GM21447 (cell line): Measurements from ENCODE around the gene GALP.
"Not testable (repeated sequence)": the region's sequence is repeated elsewhere in the genome, so short reads cannot be mapped to it uniquely, and the experiment has no call there.

Experiments used
- ATAC-seq: cut with Tn5 transposase; IDR thresholded peaks from one replicate; pipeline ENCODE4 v1.9.1; 2021; ENCODE audit not compliant: unreplicated experiment

GALP gene

DNA sequence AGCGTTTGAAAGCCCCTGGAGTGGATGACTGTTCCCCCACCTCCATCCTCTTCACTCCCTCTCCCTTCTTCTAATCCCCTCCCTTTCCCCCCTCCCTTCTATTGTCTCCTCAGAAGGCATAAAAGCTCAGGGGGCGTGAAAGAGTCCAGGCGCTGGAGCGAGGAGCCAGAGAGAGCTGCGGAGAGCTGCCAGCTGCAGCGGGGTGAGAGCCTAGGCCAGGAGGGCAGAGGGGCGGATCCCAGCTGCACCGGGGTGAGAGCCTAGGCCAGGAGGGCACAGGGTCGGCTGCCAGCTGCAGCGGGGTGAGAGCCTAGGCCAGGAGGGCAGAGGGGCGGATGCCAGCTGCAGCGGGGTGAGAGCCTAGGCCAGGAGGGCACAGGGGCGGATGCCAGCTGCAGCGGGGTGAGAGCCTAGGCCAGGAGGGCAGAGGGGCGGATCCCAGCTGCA is at the start of gene GALP:
TSS of gene GALP (plus strand) at position 148 of the 447 bp plus-strand sequence. CDS start 1,101 bp downstream, outside the sequence.
- not testable (repeated sequence) for ATAC-seq

DNA sequence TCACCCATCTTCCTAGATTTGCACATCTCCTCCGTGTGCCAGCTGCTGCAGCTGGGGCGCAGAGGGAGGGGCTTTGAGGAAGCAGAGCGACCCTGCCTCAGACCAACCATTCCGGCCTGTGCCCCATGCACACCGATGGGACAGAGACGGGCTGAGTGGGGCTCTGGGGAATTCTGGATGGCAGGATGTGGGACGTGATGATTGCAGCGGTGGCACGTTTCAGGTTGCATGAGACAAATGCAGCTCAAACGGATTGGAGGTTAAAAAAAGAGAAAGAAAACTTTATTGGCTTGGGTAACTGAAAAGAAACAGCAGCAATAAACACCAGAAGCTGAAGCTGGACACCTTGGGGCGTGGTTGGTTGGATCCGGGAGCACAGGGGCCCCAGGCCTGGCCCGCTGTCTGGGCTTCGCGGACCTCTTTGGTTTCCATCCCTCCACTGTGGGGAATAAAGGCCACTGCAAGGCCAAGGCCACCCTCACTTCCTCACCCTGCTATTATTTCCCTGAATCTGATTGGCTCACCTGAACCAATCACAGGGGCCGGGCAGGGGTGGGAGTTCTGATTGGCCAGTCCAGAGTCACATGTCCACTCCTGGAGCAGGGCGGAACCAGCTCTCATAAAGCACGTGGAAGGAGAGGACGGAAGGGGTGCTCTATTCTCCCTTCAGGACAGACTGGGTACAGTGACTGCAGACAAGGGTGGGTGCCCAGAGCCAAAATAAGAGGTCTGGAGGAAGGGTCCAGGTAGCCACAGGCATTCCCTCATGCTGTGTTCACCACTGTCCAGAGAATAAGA is 48.6 kb upstream of the GALP start:
- no peak for ATAC-seq

DNA sequence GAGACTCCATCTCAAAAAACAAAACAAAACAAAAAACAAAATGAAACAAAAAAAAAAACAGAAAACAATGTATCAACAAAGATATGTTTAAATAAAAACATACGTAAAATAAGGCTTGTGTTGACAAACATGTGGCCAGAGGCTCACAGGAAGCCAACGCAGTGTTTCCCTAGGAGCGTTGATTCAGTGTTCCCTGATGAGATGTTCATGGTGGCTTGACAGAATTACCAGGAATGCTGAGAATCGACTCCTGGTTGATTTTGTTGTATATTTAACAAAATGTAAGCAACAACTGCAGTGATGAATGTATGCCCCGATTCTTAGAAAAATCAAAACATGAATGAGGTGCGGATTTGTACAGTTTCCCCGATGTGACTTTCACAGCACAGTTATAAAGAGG is 45.8 kb upstream of the GALP start:
- ATAC-seq: no peak

DNA sequence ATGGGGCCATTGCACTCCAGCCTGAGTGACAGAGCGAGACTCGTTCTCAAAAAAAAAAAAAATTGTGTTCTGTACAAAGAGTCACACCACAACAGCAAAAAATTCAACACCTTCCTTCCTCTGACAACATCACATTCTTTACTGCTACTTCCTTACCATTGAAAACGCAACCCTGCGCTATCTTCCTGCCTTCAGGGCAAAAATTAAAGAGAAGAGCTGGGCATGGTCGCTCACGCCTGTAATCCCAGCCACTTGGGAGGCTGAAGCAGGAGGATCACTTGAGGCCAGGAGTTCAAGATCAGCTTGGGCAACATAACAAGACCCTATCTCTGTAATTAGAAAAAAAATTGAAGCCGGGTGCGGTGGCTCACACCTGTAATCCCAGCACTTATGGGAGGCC is 44.2 kb upstream of the GALP start:
- no peak for ATAC-seq

DNA sequence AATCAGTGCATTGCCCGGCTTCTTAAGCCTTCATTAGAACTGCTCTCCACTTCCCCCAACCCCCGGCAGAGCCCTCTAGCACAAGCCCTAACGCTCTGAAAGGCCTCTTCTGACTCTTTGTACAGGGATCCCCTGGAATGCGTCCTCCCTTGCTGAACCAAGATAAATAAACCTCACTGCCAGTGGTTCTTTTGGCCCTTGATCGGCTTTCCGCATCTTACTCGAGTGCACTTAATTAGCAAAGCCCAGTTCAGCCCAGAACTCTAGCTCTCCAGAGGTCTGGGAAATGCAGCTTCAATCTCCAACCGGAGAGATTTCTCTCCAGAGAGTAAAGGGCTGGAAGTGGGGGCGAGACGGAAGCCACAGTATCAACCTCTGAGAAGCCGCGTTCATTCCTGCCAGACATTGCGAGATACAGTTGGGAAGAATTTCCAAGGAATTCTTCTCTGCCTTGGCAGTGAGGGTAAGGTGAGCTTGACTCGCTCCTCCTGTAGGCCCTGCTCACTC is 43.4 kb upstream of the GALP start:
- no peak for ATAC-seq

DNA sequence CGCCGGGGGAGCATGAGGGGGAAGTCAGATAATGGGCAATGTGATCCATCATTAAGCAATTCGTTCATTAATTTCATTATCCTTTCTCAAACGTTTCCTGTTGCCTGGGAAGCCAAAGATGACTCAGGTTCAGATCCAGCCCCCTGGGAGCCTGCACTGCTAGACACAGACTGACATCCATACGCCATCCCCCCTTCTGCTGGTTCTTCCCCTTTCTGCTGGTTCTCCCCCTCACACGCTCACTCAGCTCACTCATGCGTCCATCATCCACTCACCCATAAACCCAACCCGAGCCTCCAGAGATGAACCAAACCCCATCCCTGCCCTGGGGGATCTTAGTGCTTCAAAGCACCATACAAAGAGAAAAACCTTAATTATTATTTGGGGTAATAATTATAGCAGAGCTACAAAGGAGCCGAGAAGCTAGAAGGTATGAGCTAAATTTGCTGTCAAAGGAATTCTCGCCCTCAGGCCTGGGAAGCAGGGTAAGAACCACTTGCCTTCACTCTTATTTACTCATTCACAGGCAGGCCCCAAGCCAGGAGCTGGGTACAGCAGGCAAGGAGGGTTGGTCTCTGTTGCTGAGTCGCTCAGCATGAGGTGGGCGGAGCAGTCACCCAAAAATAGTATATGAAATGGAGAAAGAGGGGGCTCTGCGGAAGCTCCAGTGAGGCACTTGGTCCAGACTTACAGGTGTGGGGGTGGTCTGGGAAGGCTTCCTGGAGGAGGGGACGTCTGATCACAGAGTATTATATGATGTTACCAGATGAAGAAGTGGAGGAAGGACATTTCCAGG is 41.8 kb upstream of the GALP start:
- no peak for ATAC-seq

DNA sequence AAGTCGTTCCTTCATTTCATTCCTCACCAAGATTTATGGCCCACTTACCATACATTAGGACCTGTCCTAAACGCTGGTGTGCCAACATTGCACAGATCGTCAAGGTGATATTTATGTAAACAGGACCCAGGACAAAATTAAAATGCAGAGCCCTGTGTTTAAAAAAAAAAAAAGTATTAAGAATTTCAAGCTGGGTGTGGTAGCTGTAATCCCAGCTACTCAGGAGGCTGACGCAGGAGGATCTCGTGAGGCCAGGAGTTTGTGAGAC is 41.2 kb upstream of the GALP start:
- ATAC-seq: no peak

DNA sequence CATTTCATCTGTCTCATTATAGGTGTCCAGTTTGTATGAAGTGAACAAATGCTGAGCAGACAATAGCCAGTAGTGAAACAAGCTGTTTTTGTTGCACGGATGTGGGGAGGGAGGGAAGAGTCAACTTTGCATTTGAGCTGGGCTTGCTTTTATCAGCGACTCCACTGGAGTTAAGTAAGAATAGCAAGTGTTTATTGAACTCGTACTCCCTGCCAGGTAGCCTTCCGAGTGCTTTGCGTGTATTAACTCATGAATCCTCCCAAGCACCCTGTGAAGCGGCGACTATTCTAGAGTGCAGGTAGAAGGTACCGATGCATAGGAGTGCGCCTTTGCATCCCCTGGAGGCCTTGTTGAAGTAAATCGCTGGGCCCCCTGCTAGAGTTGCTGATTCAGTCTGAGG is 39.4 kb upstream of the GALP start:
- ATAC-seq: no peak

DNA sequence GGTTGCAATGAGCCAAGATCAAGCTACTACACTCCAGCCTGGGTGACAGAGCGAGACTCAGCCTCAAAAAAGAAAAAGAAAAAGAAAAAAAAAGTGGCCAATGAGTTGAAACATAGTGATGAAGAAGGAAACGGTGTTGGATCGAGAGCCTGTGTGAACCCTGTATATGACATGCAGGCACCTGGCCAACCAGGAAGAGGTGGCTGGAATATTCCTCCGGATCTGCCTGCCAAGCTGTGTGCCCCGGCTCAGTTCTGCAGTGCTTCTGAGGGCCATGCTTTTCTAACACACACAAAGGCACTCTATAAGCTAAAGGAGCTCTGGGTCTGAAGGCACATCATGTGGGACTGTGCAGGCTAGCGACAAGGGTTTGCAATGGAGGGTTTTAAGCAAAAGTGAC is 38.4 kb upstream of the GALP start:
- no peak for ATAC-seq

DNA sequence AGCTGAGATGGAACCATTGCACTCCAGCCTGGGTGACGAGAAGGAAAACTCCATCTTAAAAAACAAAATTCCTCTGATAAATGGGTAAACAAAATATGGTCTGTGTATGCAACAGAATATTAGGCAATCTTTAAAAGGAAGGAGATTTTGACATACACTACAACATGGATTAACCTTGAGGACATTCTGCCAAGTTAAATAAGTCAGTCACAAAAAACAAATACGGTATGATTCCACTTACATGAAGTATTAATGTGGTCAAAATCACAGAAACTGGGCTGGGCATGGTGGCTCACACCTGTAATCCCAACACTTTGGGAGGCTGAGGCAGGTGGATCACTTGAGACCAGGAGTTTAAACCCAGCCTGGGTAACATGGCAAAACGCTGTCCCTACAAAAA is 37.7 kb upstream of the GALP start:
- no peak for ATAC-seq

DNA sequence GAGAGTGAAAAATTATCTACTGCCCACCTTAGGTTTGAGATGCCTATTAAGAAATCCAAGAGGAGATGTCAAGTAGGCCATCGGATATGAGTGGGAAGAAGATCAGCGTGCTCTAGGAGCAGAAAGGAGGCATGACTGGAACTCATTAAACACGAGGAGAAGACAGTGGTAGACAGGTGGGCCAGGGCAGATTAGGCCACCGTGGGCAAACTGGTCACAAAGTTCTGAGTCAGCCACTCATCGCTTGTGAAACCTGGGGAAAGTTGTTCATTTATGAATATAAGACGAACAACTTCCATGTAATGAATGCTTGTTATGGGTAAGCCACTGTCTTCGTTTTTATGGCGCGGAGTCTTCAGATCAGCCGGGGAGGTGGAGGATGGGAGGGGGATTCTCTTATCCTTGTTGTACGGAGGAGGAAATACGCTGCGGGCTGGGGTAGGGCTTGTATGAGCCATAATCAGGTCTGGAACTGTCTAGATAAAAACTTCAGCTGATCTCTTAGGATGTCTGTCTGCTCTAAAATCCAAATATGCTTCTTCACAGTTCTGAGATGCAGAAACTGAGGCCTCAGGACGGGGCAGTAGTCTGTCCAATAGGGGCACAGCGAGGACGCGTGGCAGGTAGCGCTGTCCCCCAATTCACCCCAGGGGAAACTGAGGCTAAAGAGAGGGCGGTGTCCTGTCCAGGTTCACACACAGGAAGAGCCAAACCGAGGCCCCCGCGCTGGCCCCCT is 35.8 kb upstream of the GALP start:
- ATAC-seq: peak; percentile 1

DNA sequence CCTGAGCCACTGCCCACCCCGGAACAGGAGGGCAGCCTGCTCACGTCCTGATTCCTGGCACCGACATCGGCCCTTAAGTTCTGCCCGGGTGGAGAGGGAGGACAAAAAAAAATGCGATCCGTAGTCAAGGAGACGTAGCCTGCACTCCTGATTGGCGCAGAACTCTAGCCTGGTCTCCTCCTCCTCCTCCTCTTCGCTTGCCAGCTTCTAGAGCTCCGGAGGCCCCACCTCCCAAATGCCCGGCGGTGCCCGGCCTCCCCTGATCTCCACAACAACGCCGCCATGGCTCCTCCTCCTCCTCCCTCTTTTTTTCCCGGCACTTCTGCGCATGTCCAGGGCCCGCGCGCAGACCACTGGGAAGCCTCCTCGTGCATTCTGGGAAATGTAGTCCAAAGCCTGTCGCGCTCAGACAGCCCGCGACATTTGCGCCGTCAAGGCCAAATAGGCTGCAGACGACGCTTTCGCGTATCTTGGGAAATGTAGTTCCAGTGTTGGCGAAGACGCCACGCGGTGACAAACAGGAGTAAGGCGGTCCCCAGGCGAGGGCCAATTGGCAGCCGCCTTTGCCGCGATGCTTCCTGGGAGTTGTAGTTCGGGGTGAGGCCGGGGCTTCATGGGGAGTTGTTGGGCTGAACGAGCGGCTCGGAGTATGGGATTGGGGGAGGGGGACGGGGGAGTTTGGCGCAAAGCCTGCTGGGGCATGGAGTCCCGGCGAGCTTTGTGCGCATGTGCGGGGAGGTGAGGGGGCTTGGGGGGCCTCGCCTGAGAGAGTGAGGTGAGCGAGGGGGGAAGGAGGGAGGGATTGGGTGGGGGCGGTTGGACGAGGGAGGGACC is 35.0 kb upstream of the GALP start, which contains the start of gene ZNF444:
TSS of gene ZNF444 (plus strand) at position 705 of the 834 bp plus-strand sequence. CDS start 5,625 bp downstream, outside the sequence.
- ATAC-seq: peak; percentile 87

DNA sequence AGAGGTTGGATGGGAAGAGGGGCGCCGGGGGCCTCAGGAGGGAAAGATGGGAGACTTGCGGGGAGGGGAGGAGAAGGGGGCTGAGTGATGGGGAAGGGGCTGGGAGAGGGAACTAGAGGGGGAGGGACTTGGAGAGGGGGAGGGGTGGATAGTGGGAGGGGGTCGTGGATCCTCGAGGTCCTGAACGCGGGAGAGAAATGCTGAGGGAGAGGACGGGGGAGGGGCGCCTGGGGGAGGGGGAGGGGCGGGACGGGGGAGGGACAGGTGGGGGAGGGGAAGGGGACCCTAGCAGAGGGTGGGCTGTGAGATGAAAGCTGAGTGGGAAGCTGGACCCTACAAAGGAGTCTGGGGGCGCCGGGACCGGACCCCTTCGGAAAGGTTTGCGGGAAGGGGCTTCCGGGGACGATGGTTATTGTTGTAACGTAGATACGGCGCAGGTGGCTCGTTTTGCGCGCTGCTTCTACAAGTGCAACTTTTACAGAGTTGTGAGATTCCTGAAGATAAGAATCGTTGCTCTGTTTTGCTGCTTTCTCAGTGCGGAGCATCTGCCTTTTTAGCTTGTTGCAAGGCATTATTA is 34.3 kb upstream of the GALP start:
- no peak for ATAC-seq

DNA sequence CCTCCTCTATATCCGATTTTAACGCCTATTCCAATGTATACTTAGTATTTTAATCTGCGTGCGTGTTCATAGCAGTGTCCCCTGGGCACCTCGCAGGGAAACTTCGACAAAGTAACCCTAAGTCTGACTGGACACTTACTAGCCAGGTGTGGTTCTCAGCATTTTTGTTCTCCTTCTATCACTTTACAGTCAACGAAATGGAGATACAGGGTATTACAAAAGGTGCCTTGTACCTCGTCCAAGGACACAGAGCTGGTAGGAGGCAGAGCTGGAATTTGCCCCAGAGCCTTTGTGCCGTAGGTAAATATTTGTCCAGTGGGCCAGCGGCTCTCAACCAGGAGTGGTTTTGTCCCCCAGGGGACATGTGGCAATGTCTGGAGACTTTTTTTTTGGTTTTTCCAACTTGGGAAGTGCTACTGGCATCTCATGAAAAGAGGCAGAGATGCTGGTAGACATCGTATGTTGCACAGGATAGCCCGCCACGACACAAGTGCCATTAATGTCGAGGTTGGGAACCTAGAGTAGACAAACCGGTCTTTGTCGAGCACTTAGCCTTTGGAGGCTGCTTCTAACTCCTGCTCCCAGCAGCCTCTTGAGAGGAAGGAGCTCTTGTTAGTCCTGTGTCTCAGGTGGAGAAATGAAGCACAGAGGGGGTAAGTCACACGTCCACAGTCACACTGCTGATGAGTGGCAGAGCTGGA is 33.6 kb upstream of the GALP start:
- ATAC-seq: no peak

DNA sequence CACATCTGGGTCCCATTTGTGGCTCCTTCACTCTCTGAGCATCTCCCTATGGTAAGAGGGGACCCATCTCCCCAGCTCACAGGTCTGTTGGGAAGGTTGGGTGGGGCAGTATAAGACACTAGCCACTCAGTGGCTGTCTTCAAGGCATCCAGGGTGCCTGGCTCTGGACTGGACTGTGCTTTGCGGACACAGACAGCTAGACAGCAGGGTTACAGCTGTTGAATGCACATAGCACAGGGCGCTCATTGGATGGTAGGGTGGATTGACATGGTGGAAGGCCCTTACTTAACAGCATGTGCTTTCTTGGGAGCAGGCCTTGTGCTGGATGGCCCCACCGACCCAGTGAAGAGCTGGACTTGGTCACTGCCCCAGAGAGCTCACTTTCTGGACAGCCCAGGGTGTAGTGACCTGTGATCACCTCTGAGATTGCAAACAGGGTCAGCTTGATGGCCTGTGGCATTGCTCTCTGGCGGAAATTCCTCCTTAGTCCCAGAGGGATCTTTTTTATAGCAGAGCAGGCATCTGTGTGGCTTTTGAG is 32.8 kb upstream of the GALP start:
- no peak for ATAC-seq

DNA sequence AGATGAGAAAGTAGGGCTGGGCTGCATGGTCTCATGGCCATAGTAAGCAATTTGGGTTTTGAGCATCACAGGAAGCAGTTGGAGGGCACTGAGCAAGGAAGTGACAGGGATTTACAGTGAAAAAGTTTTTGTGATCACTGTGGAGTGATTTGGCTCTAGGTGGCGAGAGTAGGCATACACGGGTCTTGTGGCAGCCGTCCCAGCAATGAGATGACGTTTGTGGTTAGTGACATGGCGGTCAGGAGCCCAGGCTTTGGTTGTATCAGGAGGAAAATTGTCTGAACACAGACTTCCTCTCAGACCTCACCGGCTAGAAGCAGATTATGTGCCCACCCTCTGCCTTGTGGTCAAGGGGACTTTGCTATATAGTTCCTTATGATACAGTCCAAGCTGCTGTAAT is 31.4 kb upstream of the GALP start:
- ATAC-seq: no peak

DNA sequence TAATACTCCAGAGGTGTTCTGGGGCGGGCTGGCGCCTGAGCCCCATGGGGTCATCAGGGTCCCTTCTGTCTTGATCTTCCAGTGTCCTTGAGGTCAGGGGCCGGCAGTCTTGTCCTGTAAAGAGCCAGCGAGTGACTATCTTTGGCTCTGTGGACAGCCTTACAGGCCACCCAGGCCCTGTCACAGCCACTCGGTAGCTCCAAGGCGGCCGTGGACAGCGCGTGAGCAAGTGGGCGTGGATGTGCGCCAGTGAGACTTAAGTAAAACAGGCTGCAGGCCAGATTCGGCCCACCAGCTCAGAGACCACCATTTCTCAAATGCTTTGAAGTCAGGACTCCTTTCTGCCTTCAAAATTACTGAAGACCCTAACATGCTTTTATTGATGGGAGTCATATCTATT is 31.0 kb upstream of the GALP start:
- ATAC-seq: no peak

DNA sequence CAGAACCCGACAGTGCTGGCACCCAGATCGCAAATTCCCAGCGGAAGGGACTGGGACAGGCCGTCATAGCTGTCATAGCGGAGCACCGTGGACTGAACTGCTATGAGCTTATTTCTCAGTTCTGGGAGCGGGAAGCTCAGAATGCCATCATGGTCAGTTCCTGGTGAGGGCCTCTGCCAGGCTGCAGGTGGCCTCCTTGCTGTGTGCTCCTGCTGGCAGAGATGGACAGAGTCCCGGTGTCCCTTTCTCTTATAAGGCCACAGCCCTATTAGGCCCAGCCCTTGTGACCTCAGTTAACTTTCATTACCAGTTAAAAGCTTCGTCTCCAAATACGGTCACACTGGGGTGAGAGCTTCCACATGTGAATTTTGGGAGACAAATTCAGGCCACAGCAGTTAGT is 30.1 kb upstream of the GALP start:
- no peak for ATAC-seq

DNA sequence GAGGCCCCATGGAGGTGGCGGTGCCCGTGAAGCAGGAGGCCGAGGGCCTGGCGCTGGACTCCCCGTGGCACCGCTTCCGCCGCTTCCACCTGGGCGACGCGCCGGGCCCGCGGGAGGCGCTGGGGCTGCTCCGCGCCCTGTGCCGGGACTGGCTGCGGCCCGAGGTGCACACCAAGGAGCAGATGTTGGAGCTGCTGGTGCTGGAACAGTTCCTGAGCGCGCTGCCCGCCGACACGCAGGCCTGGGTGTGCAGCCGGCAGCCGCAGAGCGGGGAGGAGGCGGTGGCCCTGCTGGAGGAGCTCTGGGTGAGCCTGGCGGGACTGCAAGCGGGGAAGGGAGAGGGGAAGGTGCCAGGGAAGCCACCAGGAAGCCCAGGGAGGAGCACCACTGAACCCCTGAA is 28.9 kb upstream of the GALP start:
- no peak for ATAC-seq
